Pericardium fibroblast (primary cell): ENCODE measurements around the gene RELA. TPM values are rescaled to one million over a fixed set of nuclear protein-coding genes. Genes with fewer than 3 reads are reported as not detected.

Experiments
- total RNA-seq: library from RNA; depleted of rRNA; stranded (reverse); fragments of >200 nt; gene quantifications from 2 replicates; pipeline ENCODE4 v1.2.3, GENCODE V29; 2015

RELA gene
- 36.7 and 42.9 TPM in 2 replicates for total RNA-seq

DNA sequence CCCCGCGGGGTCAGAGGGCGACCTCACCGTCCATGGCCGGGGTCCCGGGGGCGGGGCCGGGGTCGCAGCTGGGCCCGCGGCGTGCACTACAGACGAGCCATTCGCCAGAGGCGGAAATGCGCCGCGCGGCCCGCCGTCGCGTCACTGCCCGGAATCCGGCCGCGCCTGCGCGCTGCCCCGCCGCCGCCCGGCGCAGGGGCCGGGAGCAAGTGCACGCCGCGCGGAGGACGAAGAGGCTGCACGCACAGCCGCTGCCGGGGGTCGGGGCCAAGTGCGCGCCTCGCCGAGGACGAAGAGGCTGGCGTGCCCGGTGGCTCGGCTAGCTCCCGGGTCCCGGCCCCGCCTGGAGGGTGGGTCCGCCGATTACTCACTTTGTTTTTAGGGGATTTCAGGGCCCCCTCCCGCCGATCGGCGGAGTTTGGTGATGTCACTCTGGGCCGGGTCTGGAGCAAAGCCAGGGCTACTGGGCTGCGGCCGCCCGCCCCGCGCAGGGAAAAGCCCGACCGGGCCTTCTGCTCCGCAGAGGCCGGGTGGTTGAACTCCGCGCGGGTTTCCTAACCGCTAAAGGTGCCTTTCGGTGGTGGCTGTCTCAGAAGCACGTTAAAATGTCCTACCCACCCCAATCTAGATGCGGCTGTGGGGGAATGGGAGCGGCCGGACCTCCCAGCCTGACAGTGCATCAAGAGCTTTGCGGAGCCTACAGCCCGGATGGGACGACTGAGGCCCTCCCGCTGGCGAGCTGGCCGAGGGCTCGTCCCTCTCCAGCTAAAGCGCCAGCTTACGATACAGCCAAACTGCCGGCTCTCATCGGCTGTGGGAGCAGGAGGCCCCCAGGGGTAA, at the start of gene RELA:
TSS of gene RELA (minus strand) at position 118 of the 840 bp plus-strand sequence. CDS start at position 34, 84 bp downstream.

DNA sequence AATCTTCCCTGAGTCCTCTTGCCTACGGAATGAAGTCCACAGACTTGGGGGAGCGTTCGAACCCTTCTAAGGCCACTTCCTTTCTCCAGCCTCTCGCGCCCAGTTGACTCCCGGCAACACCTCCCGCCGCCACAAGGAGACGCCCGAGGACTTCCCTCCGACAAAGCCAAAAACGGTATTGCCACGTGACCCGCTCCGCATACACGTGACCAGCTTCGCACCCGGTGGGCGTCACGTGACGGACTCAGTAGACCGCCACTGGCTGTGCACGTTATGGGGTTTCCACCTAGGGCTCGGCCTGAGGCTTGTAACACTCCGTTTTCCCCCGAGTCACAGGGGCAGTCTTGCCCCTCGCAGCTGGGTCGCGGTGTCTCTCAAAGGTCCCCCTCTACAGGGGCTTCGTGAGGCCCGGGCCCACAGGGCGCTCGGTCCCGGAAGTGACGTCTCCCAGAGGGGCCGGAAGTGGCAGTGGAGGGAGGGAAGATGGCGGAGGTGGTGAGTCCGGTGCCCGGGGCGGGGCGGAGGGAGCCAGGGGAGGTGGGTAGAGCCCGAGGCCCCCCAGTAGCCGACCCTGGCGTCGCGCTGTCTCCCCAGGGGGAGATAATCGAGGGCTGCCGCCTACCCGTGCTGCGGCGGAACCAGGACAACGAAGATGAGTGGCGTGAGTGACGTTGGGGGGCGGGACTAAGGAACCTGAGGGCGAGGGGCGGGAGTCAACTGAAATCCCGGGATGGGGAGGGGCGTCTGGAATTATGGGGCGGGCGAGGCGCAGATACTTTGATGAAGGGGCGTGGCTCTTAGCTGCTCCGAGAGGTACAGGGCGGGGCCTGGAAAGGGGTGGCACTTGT, 49.3 kb upstream of the RELA start, which contains the start of gene KAT5:
TSS of gene KAT5 (plus strand) at position 468 of the 848 bp plus-strand sequence. CDS start at position 484, 16 bp downstream.

DNA sequence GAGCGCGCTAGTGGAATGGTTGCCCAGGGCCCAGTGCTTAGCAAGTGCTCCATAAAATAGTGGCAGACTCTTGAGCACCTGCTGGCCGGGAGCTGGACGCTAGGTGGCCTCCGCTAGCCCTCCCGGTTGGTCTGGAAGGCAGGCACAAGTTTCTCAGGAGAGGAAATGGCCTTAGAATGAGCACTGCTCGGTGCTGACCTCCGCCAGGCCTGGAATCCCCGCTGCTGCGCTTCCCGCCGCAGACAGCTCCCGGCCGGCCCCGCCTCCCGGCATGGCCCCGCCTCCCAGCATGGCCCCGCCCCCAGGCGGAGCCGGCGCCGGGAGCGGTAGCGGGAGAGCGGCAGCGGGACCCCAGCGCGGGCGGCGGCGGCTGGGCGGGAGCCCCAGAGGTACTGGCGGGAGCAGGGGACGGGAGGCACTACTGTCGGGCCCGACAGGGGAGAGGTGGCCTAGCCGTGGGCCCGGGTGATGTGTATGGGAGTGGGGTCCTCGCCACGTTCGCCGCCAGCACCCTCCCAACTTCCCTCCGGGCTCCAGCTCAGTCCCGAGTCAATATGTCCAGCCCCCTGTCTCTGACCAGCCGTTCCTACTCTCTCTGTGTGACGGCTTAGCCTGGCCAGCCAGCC, 24.8 kb downstream of the RELA start, which contains the start of gene SIPA1:
TSS of gene SIPA1 (plus strand) at position 308 of the 626 bp plus-strand sequence. CDS start 2,821 bp downstream, outside the sequence.

DNA sequence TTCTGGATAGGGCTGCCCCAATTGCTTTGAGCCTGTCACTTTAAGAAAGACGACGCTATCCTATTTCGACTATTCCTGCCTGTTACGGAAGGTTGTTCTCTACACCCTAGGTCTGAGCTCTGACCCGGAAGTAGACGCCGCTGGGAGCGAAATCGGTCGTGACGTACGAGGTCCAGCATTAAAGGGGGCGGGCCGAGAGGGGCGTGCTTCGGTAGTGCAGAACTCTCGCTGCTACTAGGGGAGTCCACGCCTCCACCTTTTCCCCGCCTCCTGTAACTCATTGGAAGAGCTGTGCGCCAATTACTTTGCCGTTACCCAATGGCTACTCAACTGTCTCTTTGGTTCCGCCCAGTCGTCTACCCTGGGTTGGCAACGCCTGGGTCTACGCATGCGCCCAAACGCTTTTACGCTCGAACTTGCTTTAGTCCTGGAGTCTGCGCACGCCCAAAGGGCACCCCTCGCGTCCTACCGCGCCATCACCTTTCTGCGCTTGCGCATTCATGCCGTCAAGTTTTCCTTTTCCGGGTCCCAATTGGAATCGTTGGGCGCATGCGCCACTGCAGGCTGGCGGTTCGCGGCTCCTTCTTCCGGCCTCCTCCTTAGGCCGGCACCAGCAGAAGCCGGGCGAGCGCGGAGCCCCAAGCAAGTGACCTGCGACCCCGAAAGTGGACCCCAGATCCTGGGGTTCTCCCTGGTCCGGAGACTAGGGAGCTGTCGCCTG, 47.3 kb downstream of the RELA start, which contains the start of gene PCNX3:
TSS of gene PCNX3 (plus strand) at position 548 of the 721 bp plus-strand sequence. CDS start 536 bp downstream, outside the sequence.

Other genes with a start within 250 kb of the RELA start
- 34.4 and 45.6 TPM in 2 replicates for gene NEAT1, start 240.1 kb downstream of the RELA start, total RNA-seq
- gene MALAT1, start 163.9 kb downstream of the RELA start, total RNA-seq, result 1,267 and 1,769 TPM in 2 replicates
- gene SCYL1, start 137.8 kb downstream of the RELA start, total RNA-seq, result 69.6 and 125 TPM in 2 replicates
- gene LTBP3, start 104.6 kb downstream of the RELA start, total RNA-seq, result 165 and 206 TPM in 2 replicates
- 37.1 and 50.3 TPM in 2 replicates for gene ZNRD2, start 92.4 kb downstream of the RELA start, total RNA-seq
- gene FAM89B, start 90.4 kb downstream of the RELA start, total RNA-seq, result 63.5 and 65.5 TPM in 2 replicates
- 37.3 and 97.9 TPM in 2 replicates for gene EHBP1L1, start 86.9 kb downstream of the RELA start, total RNA-seq
- gene KCNK7, start 67.1 kb downstream of the RELA start, total RNA-seq, result 0.09 and 1.2 TPM in 2 replicates
- 28.9 and 30.2 TPM in 2 replicates for gene MAP3K11, start 48.7 kb downstream of the RELA start, total RNA-seq
- 29.4 and 35.4 TPM in 2 replicates for gene PCNX3, start 47.1 kb downstream of the RELA start, total RNA-seq
- 15.8 and 28.9 TPM in 2 replicates for gene SIPA1, start 24.8 kb downstream of the RELA start, total RNA-seq
- 24.8 and 29.6 TPM in 2 replicates for gene KAT5, start 49.3 kb upstream of the RELA start, total RNA-seq
- 52.8 and 80.4 TPM in 2 replicates for gene RNASEH2C, start 57.9 kb upstream of the RELA start, total RNA-seq
- gene AP5B1, start 118.1 kb upstream of the RELA start, total RNA-seq, result 8.9 and 13.4 TPM in 2 replicates
- not detected in 2 replicates for gene OVOL1, start 124.1 kb upstream of the RELA start, total RNA-seq
- gene SNX32, start 171.0 kb upstream of the RELA start, total RNA-seq, result 1.1 and 2.4 TPM in 2 replicates
- gene CFL1, start 195.3 kb upstream of the RELA start, total RNA-seq, result 674 and 1,158 TPM in 2 replicates
- gene MUS81, start 197.5 kb upstream of the RELA start, total RNA-seq, result 25.0 and 48.3 TPM in 2 replicates
- 173 and 216 TPM in 2 replicates for gene EFEMP2, start 209.9 kb upstream of the RELA start, total RNA-seq
- gene CTSW, start 216.9 kb upstream of the RELA start, total RNA-seq, result not detected in 2 replicates
- gene FIBP, start 225.6 kb upstream of the RELA start, total RNA-seq, result 160 and 177 TPM in 2 replicates
- gene CCDC85B, start 227.8 kb upstream of the RELA start, total RNA-seq, result 116 and 144 TPM in 2 replicates
- 4.9 and 8.5 TPM in 2 replicates for gene FOSL1, start 237.5 kb upstream of the RELA start, total RNA-seq